NCI-H1930 (cell line): Measurements from ENCODE around the gene PSMD7.
A peak's percentile ranks its signal among the peaks of the same experiment; 100 is the strongest.

ENCODE experiments used
- DNase-seq, 2 experiments: peaks; one replicate each; lab custom pipeline; 2025; lab: John Stamatoyannopoulos, UW

The PSMD7 gene

DNA sequence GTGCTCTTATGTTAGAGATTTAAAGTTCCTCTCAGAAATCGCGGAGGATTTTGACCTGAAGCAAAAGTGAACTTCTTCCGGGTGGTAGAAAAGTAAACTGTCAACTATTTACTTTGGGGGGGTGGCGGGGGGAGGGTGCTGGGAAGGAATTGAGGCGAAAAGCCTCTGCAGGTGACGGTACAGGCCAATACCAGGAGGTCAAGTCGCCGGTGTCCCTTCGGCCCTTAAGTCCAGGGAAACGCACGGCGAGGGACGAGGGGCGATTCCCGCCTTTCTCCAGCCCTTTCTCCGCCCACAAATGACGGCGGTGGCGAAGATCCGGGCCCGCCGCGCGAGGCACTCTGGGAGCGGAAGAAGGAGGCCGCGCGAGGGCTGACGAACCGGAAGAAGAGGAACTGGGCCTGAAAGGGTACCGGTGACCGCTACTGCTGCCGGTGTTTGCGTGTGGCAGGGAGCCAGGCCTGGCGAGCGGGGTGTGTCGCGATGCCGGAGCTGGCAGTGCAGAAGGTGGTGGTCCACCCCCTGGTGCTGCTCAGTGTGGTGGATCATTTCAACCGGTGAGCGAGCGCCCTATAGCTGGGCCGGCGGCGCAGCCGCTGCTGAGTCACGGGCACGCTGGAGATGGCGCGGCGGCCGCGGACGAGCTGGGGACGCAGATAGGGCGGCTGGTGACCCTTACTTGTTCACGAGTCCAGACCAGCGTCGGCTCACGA, at the start of gene PSMD7:
PSMD7 (plus strand) TSS at position 383 of the 713 bp plus-strand sequence; CDS start at position 484, 101 bp downstream.
- DNase-seq, result peak; percentile 75 to 78

DNA sequence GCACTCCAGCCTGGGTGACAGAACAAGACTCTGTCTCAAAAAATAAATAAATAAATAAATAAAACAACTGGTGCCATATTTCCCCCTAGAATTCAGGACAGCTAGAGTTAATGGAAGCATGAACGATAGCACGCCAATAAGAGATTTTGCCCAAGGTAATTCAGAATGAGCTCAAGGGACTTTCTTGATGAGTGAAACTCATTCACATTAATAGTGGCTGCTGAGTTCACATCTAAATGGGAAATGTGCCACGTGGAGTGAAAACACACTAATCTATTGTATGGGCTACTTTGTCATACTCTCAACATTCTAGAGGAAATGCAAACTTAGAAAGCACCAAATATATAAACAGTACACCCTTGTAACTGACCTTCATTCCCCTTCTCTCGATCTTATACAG, 47.4 kb upstream of the PSMD7 start:
- no peak for DNase-seq

DNA sequence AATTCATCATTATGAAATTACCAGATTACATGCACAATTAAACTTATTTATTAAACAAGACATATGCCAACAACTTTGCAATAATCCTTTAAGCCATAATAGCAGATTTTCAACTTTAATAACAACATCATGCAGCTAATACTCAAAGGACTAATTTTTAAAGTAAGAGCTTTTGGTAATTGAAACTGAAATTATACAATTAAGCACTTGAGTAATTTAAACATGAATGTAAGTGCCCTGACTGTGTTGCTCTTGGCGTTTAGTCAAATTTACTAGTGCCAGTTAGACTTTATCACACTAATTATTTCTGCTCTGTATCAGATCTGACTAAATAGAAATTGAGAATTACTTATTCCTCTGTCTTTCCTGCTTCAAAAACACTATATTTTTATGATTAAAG, 46.8 kb upstream of the PSMD7 start:
- DNase-seq, result no peak

DNA sequence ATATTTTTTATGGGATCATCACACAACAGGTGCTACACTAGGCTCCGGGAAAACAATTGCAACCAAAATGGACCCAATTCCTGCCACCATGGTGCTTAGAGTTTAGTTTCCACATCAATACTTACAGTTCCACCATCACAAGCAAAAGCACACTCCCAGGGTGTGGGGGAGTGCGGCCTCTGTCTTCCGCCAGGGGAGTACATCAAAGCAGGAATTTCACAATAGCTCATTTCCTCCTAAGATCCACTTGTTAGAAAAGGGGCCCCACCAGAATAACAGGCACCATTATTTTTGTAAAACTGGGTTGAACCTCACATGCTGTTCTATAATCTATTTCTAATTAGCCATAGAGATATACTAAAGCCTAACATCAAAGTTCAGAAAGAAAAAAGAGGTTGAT, 44.3 kb upstream of the PSMD7 start:
- no peak for DNase-seq

DNA sequence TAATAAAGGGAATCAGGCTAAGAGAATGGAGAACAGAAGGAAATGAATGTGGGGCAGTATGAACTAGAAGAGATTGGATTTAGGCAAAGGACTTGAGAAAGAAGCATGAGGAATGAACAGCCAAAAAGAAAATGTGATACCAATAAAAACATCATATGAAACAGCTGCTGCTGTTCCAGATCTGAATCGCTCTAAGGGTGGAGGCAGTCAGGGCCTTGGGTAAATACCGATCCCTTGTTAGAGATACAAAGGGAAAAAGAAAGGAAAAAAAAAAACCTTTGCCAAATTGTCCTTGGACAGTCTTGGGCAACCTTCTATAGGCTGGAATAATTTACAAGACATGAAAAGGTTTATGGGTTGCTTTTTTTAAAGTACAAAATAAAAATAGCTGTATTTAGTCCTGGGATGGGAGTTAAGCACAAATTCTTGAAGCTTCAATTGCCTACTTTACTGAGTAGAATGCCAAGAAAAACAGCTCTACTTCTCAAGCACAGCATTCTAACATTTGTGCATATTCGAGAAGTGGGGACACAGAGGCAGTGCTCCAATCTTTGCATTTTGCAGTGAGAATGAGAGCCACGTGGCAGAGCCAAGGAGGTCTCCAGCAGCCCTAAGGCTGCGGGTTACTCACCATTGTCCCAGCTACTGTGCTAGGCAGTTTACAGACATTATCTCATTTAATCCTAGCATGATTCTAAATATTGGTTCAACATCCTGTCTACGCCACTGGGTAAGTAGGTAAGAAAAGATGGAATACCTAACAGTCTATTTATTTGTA, 43.3 kb upstream of the PSMD7 start:
- no peak for DNase-seq

DNA sequence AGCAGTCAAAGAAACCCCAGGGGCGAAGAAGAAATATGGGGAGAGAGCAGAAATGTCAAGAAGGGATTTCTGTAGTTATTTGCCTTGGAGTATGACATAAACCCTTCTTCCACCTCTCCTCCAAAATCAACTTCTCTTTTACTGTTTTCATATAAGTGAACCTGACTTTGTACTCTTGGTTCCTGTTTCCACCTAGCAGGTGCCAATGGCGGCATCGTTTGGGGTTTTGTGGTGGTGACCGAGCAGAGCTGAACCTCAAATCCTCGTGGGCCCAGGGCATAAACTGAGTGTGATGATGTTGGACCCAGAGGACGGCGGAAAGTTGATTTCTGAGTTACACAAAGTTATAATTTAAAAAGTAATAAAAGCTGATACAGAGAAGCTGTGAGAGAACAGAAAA, 39.6 kb upstream of the PSMD7 start:
- no peak for DNase-seq

DNA sequence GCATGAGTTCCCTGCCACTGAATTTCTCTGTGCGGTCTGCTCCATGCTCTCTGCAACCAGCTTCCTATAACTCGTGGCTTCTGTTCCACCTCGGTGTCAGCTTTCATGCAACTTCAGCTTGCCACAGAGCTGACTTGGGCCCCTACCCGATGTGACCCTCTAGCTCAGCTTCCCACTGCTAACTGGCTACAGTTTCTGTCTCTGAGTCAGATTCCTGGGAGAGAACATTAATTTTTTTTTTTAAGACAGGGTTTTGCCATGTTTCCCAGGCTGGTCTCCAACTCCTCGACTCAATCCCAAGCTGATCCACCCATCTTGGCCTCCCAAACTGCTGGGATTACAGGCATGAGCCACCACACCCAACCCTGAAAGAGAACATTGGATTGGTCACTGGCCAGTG, 35.5 kb upstream of the PSMD7 start:
- no peak for DNase-seq

DNA sequence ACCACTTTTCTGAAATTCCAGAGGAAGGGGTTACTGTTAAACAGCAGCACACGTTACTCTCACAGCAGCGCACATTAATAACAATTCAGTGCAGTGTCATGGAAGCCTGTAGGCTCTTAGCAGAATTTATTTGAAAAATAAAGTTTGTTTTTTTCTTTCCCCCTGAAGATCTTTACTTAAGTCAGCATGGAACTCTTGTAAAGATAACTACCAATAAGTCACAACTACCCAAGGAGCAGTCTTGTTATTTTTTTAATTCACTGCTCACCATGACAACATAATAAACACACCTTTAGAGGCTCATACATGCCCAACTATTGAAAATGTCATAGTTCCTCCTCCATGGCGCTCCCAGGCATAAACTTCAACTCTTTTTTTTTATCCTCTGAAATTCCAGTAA, 31.8 kb upstream of the PSMD7 start:
- no peak for DNase-seq

DNA sequence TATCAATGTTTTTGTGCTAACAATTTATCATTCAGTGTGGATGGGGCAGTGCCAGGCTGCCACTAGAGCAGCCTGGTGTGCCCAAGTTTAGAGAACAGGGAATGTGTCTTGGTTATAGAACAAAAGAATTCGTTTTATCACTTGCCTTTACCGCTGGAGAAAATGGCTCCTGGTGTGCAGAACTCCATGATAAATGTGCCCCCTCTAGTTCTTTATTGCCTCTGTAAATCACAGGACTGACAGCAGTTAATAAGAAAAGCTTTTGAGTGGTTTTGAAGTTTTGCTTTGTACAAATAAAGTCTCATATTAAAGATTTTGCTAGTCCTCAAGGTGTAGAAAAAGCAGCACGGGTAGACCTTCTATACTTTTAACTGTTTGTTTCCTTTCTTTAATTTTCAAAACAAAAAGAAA, 28.2 kb upstream of the PSMD7 start:
- no peak for DNase-seq

DNA sequence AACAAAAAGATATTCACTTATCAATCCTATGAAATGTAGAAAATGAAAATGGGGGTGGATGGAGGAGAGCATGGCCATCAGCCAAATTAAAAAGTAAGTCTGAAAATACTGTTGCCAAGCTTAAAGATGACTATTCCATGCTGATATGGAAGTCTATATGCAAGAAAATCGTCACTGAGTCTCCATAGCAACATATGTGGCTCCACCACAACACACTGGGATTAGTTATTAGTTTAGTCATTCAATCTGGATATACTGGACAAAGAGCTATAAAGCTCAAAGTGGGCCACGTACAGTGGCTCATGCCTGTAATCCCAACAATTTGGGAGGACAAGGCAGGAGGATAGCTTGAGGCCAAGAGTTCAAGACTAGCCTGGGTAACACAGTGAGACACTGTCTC, 24.7 kb upstream of the PSMD7 start:
- DNase-seq, result no peak

DNA sequence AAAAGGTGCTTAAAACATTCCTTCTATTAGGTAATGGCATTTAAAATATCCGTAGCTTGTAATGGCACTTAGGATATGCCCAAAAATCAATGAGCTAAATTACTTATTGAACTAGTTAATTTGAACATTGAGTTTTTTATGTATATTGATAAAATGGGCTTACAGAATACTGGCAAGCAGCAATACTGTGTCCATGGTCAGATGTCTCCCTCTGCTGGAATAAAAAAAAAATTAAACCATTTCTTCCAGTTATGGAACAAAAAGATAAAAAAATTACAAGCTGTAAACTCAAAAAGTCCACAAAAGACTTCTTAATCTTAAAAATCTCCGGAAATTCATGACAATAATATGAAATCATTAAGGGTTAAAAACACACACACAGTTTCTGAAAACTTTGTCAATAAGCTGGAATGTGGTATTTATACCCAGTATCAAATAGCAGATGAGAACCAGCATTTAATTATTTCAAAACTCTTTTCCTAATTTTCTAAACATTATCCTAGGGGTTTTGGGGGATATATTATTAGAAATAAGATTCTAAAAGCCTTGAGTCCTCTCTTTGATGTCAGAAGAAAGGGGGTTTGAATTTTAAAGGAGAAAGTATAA, 21.5 kb upstream of the PSMD7 start:
- DNase-seq, result peak in 1 of 2 experiments; percentile 7

DNA sequence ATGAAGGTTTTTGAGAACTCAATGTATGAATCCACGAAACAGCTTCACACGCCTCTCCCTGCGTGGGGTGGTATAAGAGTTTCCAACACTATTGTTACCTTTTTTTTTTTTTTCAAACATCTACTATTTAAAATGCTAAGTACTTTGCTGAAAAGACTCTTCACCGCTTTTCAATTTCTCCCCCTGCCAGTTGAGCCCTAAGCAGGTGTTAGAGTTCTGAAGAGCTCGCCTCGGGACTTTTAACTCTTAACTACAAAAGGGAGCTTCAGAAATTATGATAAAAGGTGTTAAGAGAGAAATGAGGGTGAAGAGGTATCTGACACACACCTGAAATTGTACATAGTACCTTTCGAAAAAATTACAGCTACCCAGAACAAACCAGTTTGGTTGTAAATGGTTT, 20.9 kb upstream of the PSMD7 start:
- no peak for DNase-seq

DNA sequence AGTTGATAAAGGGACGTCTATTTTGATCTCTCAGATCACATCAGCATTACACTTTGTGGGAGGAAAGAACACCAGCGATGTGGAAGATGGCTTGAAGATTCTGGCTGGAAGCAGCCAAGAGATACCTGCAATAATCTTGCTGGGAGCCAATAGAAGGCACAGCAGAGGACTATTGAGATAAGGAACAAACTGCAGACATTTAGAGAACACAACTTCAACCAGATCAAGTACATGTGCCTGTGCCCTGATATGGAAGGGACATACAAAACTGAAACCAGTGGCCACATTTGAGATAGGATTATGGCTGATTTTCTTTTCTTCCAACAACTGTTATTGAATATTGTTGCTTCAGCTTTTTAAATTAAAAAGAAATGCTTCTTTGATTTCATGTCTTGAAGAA, 18.6 kb upstream of the PSMD7 start:
- no peak for DNase-seq

DNA sequence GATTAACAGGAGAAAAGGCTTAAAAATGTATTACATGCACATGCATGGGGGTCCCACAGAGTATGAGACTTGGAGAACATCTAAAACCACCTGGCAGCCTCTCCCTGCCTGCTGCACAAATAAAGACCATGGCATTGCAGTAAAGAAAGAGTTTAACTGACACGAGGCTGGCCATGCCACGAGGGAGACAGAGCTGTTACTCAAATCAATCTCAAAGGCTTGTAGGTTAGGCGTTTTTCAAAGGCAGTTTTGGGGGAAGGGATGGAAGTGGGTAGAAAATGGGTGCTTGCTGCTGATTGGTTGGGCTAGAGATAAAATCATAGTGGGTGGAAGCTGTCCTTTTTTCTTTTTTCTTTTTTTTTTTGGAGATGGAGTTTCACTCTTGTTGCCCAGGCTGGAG, 17.3 kb upstream of the PSMD7 start:
- DNase-seq, result no peak

DNA sequence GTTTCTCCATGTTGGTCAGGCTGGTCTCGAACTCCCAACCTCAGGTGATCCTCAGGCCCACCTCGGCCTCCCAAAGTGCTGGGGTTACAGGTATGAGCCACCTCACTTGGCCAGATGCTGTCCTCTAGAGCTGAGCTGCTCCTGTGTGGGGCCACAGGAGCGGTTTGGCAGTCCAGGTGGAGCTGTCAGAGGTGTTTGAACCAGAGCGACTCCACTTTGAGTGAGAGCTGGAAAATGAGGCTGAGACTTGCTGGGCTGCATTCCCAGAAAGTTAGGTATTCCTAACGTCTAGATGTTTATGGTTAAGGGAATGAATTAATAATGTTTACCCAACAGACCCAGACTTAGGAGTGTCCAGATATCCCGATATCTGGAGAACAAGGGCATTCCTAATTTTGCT, 16.8 kb upstream of the PSMD7 start:
- no peak for DNase-seq

DNA sequence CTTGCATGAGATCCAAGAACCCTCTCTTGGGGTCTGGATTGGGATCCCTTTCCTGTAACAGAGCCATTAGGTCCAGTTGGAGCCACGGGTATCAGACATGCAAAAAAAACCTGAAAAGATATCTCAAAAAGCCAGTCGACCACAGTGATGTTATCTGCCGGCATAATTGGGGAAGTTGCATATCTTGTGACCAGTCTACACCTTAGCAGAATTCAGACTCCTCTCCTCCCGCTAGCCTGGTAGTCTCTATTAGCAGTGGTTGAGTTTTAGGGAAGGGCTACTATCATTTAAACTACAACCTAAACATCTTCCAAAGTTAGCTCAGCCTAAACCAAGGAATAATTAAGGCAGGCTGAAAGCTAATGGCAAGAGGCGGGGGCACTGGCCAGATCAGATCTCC, 16.2 kb upstream of the PSMD7 start:
- DNase-seq, result no peak

DNA sequence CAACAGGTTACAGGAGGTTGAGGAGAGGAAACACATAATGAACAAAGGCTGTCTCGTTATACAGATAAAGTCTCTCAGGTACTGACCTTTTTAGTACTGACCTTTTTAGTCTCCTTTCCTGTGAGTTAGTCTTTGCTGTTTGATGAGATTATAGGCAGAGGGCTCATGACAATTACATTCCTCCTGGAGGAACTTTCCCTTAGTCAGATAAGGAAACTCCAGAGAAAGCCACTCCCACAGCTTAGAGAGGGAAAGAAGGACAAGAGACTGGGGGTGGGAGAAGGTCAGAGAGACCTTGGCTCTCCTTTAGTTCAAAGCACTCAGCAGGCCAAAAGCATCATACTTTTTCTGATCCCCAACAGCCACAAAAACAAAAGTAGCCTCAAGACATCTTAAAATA, 15.3 kb upstream of the PSMD7 start:
- no peak for DNase-seq

DNA sequence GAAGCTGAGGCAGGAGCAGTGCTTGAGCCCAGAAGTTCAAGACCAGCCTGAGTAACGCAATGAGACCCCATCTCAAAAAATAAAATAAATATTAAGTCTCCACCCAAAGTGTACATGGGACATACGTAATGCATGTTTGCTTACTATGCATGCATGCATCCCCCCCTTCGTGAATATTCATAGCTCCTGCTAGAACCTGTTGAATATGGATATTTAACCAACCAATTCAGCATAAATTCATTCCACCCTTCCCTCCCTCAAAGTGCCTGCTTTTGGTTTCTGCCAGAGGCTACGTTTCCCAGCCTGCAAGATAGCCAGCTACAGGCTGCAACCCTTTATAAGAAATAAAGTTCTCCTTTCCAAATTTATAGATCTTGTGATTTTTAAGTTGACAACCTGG, 12.9 kb upstream of the PSMD7 start:
- no peak for DNase-seq

DNA sequence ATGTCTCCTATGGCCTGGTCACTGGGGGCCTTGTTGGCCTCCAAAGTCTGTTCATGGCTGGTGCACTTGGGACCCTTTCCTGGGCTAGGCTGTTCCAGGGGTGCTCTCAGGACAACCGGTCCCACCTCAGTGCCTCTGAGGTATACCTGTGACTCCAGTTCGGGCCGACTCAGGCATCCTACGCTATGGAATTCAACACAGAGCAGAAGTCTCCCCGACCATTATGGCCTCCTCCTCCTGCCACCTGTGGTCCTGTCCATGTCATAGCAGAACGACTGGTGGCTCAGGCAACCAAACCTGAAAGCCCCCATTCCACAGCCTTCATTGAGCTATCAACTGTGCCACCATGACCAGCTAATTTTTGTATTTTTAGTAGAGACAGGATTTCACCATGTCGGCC, 8.5 kb upstream of the PSMD7 start:
- no peak for DNase-seq

DNA sequence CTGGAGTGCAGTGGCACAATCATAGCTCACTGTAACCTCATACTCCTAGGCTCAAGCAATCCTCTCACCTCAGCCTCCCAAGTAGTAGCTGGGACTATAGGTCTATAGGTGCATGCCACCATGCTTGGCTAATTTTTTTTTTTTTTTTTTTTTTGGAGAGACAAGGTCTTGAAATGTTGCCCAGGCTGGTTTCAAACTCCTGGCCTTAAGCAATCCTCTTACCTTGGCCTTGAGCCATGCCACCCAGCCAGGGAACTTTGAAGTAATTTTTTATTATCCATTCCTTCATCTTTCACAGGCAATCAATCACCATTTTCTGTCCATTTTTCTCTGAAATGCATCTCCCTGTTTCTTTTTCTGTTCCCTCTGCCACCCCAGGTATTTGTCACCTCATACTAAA, 6.3 kb upstream of the PSMD7 start:
- no peak for DNase-seq

DNA sequence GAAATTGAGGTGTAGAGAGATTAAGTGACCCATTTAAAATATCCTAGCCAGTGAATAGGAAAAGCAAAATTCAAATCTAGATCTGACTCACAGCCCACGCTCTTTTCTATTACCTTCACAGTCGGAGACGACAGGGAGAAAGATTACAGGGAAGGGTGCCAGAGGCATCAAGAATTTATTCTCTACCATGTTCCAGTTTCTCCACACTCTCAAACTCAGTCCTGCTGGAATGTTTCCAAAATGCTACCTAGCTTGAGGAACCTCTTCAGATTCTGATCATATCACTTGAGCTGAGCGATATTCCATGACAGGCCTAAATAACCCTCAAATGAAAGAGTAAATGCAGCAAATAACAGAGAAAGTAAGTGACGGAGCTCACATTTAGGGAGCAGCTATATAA, 5.4 kb upstream of the PSMD7 start:
- no peak for DNase-seq

DNA sequence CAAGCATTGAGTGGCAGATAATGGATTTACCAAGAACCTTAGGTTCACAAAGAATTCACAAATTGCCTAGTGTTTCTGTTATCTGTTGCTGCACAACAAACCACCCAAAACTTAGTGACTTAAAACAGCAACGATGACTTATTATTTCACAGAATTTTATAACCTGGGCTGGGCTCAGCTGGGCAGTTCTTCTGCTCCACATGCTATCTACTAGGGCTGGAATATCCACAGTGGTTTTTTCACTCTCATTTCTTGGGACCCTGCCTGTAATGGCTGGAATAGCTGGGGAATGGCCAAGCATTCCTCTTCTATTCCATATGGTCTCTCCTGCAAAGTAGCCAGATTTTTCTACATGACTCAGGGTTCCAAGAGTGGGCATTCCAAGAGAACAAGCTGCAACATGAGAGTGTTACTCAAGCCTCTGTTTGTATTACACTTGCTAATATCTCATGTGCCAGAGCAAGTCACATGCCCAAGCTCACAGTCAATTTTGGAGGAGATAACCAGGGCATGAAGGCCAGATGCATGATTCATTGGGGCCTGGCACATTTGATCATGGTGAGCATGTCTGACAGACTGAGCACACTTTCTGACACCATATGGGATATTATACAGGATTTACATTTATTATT, 4.9 kb upstream of the PSMD7 start:
- DNase-seq, result no peak

DNA sequence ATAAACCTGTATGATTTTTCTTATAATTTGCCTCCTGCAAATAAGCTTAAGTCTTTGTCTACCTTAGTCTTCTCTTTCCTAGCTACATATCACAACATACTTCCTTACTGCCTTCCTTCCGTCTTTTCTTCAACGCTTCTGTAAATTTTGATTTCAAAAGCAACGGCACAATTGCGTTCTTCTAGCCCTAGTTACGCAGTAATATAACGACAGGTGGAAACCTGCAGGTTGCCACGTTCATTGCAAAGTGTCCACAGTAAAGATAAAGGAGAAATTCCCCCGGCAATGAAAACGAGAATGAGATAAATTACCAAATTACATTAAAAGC, 546 bp upstream of the PSMD7 start:
- DNase-seq, result no peak
